DND-41 (cell line): ENCODE results near the gene TBC1D1.

ENCODE experiments used
- ATAC-seq: fragments of 200-7000 bp; cut with Tn5 transposase; 3 replicates; pipeline ENCODE4 v1.9.1; 2021; ENCODE audit warnings: low read depth; ENCODE audit not compliant: insufficient read depth
- DNase-seq: peaks from one replicate; pipeline ENCODE4 v3.0.0-alpha.2; 2020
- H2AFZ ChIP-seq: 2 replicates; pipeline ENCODE4 v1.6.0; 2012; ENCODE audit warnings: low read depth, low read length
- H3K27ac ChIP-seq: 2 replicates; pipeline ENCODE4 v1.5.1; 2012; ENCODE audit warnings: low read length, inconsistent platforms
- H3K27me3 ChIP-seq: fragments of 200-600 bp; sonication (generic); 2 replicates; pipeline ENCODE4 v1.6.0; 2012; ENCODE audit warnings: low read length, mild to moderate bottlenecking, inconsistent platforms; ENCODE audit not compliant: insufficient read depth, poor library complexity
- H3K36me3 ChIP-seq: 2 replicates; pipeline ENCODE4 v1.5.1; 2012; ENCODE audit warnings: low read length, inconsistent platforms; ENCODE audit not compliant: insufficient read depth
- H3K4me1 ChIP-seq: 2 replicates; pipeline ENCODE4 v1.5.1; 2012; ENCODE audit warnings: mild to moderate bottlenecking, low read length; ENCODE audit not compliant: insufficient read depth
- H3K4me2 ChIP-seq: 2 replicates; pipeline ENCODE4 v1.6.0; 2012; ENCODE audit warnings: mild to moderate bottlenecking, moderate library complexity, low read length, inconsistent platforms; ENCODE audit not compliant: insufficient read depth
- H3K4me3 ChIP-seq, 2 experiments: fragments of 200-600 bp in 1 of 2; shearing (Covaris generic) in 1 of 2; 2 replicates each; pipeline ENCODE4 v1.5.1; 2012 to 2016; ENCODE audit warnings: inconsistent platforms in 2 of 2, low read length in 2 of 2, mild to moderate bottlenecking in 2 of 2, low read depth in 1 of 2, moderate library complexity in 1 of 2
- H3K79me2 ChIP-seq: 2 replicates; pipeline ENCODE4 v1.6.0; 2012; ENCODE audit warnings: low read length, inconsistent platforms; ENCODE audit not compliant: insufficient read depth
- H3K9ac ChIP-seq: 2 replicates; pipeline ENCODE4 v1.6.0; 2012; ENCODE audit warnings: low read depth, mild to moderate bottlenecking, inconsistent platforms, low read length, moderate library complexity
- H3K9me3 ChIP-seq: 2 replicates; pipeline ENCODE4 v1.5.1; 2012; ENCODE audit warnings: low read length, moderate library complexity, mild to moderate bottlenecking, inconsistent platforms; ENCODE audit not compliant: insufficient read depth, severe bottlenecking
- H4K20me1 ChIP-seq: 2 replicates; pipeline ENCODE4 v1.6.0; 2012; ENCODE audit warnings: low read length; ENCODE audit not compliant: insufficient read depth
- CTCF ChIP-seq: IDR thresholded peaks from 2 replicates; pipeline ENCODE4 v1.5.1; 2012; ENCODE audit warnings: borderline replicate concordance, low read length, moderate library complexity, mild to moderate bottlenecking; ENCODE audit not compliant: poor library complexity, severe bottlenecking; ENCODE audit errors: extremely low read depth
- EZH2 ChIP-seq: IDR thresholded peaks from 3 replicates; pipeline ENCODE4 v1.6.1; 2012; ENCODE audit warnings: borderline replicate concordance, low read depth, mild to moderate bottlenecking, moderate library complexity, low read length, inconsistent platforms; ENCODE audit not compliant: severe bottlenecking

Gene TBC1D1

GRCh38 chr4:37891260-37892159, 626 bp downstream of the TBC1D1 start:
- Histone ChIP-seq H3K9ac (peak overlapping the region; percentile 77), H3K27me3 (no peaks in the 10 kb centered on the region), H3K4me3 (peak overlapping the region; percentile 50 to 92), H4K20me1 (peaks cover 7% of the 10 kb centered on the region; the same call in 1 of the 2 replicates), H3K27ac (peak overlapping the region; percentile 91), H2AFZ (peak overlapping the region; percentile 98), H3K4me1 (peaks cover 22% of the 10 kb centered on the region), H3K79me2 (peaks cover 38% of the 10 kb centered on the region), H3K9me3 (no peaks in the 10 kb centered on the region), H3K36me3 (no peaks in the 10 kb centered on the region; the same call in 1 of the 2 replicates), H3K4me2 (peak overlapping the region; percentile 90)
- TF ChIP-seq CTCF: peak; percentile 7
- TF ChIP-seq EZH2: no peak
- DNase-seq (peak; percentile 73), ATAC-seq (peak; percentile 65)

DNA sequence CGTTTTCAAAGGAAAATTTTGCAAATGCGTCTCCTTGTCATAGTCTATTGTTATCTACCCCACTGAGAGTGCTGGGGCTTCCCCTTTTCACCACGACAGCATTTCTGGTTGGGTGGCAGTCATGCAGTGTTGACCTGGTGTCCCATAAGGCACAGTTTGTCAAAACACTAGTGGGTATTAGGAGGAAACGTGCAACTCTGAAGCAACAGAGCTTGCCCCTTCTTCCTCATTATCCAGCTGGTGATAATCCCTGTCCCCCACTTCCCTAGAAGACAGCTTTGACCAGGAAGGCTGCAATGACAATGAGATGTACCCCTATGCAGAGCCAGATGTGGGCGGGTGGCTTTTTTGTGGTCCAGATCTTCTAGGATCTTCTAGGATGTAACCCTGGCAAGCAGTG, 1.8 kb downstream of the TBC1D1 start:
- H3K79me2 ChIP-seq: peaks cover 40% of the 10 kb centered on the region
- no peaks in the 10 kb centered on the region for H3K27me3 ChIP-seq
- DNase-seq (no peak), ATAC-seq (no peak)
- H3K9ac ChIP-seq: peak overlapping the region; percentile 77; the same call in 1 of the 2 replicates
- no peaks in the 10 kb centered on the region for H3K9me3 ChIP-seq
- peaks cover 9% of the 10 kb centered on the region; the same call in 1 of the 2 replicates for H4K20me1 ChIP-seq
- H3K36me3 ChIP-seq: no peaks in the 10 kb centered on the region; the same call in 1 of the 2 replicates
- peaks cover 22% of the 10 kb centered on the region for H3K4me1 ChIP-seq
- no peak overlapping the region for H2AFZ ChIP-seq
- no peak for TF ChIP-seq EZH2
- TF ChIP-seq CTCF: no peak
- H3K4me3 ChIP-seq: peak overlapping the region in 1 of 2 experiments; percentile 92; a peak in 2 of 4 replicates
- H3K4me2 ChIP-seq: peak overlapping the region; percentile 90
- peak overlapping the region; percentile 91 for H3K27ac ChIP-seq

- Histone ChIP-seq H3K36me3 (no peaks in the 10 kb centered on the region; the same call in 1 of the 2 replicates), H3K4me2 (peak overlapping the region; percentile 90), H3K4me3 (peak overlapping the region in 1 of 2 experiments; percentile 92; a peak in 2 of 4 replicates), H4K20me1 (peaks cover 10% of the 10 kb centered on the region; the same call in 1 of the 2 replicates), H2AFZ (no peak overlapping the region), H3K79me2 (peaks cover 44% of the 10 kb centered on the region), H3K9ac (no peak overlapping the region; the same call in 1 of the 2 replicates), H3K27me3 (no peaks in the 10 kb centered on the region), H3K9me3 (no peaks in the 10 kb centered on the region), H3K4me1 (peaks cover 22% of the 10 kb centered on the region), H3K27ac (peak overlapping the region; percentile 91)
- TF ChIP-seq CTCF: no peak
- TF ChIP-seq EZH2: no peak
- no peak for DNase-seq
- no peak for ATAC-seq
These were observed 2.3 kb downstream of the TBC1D1 start for GRCh38 chr4:37893164-37893563.
